Measurements from ENCODE around the gene FUT1.

DNA sequence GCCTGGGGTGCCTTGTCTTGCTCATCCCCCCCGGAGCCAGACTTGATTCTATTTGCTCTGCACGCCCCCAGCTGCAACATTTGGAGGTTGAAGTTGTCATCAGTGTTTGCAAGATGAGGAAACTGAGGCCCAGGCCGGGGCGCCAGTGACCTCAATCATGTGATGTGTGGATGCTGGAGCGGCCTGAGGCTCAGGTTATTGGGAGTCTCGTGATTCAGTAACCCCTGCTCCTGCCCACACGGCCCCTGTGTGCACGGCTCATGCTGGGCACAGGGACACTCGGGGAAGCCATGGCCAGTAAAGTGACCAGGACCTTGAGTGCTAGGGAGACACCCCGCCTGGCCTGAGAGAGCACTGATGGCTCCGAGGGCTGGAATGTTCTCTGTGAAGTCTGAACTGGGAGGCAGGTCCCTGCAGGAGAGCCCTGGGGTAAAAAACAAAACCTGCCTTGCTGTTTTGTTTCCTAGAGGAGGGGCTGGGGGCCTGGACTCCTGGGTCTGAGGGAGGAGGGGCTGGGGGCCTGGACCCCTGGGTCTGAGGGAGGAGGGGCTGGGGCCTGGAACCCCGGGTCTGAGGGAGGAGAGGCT is 4.7 kb upstream of the FUT1 start:
- TF ChIP-seq, protein P1, sequence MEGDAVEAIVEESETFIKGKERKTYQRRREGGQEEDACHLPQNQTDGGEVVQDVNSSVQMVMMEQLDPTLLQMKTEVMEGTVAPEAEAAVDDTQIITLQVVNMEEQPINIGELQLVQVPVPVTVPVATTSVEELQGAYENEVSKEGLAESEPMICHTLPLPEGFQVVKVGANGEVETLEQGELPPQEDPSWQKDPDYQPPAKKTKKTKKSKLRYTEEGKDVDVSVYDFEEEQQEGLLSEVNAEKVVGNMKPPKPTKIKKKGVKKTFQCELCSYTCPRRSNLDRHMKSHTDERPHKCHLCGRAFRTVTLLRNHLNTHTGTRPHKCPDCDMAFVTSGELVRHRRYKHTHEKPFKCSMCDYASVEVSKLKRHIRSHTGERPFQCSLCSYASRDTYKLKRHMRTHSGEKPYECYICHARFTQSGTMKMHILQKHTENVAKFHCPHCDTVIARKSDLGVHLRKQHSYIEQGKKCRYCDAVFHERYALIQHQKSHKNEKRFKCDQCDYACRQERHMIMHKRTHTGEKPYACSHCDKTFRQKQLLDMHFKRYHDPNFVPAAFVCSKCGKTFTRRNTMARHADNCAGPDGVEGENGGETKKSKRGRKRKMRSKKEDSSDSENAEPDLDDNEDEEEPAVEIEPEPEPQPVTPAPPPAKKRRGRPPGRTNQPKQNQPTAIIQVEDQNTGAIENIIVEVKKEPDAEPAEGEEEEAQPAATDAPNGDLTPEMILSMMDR (conservative IDR thresholded peaks at IDR 0.05; ENCODE audit: low read length): no peak
- TF ChIP-seq EZH2phosphoT487 (IDR thresholded peaks at IDR 0.05; ENCODE audit: borderline replicate concordance, low read depth, low read length): no peak
